Skin epidermis (tissue), 12 donors: ENCODE measurements around the gene SMPDL3B.

ENCODE experiments used
- H3K27ac ChIP-seq, 21 experiments: fragments of 200-600 bp; sonication (generic) in 11 of 21; one replicate each; pipeline ENCODE4 v1.5.0; 2020; ENCODE audit warnings: mild to moderate bottlenecking in 3 of 21, inconsistent platforms in 2 of 21, moderate library complexity in 2 of 21
- H3K4me3 ChIP-seq, 7 experiments: fragments of 200-600 bp; sonication (generic) in 2 of 7; one replicate each; pipeline ENCODE4 v1.5.0; 2020; ENCODE audit warnings: inconsistent platforms in 2 of 7, mild to moderate bottlenecking in 2 of 7, moderate library complexity in 1 of 7

The SMPDL3B gene

DNA sequence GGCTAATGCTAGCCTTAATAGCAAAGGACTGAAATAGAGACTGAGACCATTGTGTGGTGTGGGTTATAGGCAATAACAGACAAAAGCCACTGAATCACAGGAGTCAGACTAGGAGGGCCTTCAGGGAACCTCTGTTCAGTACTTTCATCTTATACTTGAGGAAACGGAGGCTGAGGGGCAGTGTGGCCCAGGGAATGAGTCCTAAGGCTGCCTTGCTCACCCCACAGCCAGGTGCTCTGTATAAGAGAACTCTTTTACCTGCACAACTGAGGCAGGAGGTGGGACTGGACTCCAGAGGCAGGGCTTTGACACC, 2.7 kb downstream of the SMPDL3B start:
- no peak overlapping the region for H3K4me3 ChIP-seq
- no peak overlapping the region for H3K27ac ChIP-seq

DNA sequence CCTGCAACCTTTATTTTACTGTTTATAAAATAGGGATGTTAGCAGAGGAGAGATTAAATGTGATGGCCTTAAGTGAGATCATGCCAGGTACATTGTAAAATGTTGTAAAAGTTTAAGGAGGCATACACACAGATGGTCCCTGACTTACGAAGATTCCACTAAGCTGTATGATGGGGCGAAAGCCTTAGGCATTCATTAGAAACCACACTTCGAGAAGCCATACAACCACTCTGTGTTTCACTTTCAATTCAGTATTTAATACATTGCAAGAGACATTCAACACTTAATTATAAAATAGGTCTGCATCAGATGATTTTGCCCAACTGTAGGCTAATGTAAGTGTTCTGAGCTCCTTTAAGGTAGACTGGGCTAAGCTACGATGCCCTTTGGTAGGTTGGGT, 3.7 kb downstream of the SMPDL3B start:
- Histone ChIP-seq H3K4me3 (no peak overlapping the region), H3K27ac (no peak overlapping the region)

DNA sequence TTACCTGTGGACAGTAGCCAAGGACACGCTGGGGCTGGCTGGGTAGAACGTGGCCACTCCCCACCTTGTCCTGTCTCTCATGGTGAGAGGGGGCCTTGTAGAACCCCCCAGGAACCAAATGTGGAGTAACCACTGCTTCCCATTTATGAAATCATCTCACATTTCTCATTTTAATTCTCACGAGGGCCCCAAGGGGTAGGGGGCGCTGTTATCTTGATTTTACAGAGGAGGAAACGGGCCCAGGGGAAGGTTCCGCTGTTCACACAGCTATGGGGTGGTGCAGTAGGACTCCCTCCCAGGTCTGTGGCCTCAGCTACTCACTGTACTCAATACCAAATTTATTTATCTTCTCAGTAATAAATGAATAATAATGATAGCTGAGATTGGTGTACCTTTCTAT, 5.5 kb downstream of the SMPDL3B start:
- no peak overlapping the region for H3K4me3 ChIP-seq
- peak overlapping the region in 1 of 21 experiments; percentile 21 for H3K27ac ChIP-seq

DNA sequence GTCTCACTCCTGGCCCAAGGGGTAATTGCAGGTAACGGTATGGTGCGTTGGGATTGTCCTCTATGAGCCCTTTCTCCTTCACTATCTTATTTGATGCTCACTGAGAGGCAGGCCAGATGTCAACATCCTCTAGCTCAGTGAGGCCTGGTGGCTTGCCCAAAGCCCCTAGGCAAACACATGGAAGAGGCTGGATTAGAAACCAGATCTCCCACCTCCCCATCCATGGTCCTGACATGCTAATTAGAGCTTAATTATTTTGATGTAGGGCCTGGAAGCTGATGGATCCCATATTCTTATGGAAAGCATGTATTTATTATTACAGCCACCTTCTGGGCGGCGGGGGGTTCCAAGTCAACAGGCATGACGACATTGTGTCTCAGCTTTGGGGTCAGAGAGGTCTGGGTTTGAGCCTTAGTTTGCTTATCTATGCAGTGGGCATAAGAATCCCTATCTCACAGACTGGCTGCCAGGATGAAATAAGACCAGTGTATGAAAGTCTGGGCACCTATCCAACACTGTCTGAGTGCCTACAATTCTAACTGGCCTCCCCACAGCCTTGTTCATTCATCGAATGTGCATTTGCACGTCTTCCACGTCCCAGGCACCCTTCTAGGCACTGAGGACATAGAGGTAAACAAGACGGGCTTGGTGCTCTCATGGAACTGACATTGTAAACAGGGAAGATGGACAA, 6.2 kb downstream of the SMPDL3B start:
- H3K27ac ChIP-seq: peak overlapping the region in 1 of 21 experiments; percentile 21
- no peak overlapping the region for H3K4me3 ChIP-seq

DNA sequence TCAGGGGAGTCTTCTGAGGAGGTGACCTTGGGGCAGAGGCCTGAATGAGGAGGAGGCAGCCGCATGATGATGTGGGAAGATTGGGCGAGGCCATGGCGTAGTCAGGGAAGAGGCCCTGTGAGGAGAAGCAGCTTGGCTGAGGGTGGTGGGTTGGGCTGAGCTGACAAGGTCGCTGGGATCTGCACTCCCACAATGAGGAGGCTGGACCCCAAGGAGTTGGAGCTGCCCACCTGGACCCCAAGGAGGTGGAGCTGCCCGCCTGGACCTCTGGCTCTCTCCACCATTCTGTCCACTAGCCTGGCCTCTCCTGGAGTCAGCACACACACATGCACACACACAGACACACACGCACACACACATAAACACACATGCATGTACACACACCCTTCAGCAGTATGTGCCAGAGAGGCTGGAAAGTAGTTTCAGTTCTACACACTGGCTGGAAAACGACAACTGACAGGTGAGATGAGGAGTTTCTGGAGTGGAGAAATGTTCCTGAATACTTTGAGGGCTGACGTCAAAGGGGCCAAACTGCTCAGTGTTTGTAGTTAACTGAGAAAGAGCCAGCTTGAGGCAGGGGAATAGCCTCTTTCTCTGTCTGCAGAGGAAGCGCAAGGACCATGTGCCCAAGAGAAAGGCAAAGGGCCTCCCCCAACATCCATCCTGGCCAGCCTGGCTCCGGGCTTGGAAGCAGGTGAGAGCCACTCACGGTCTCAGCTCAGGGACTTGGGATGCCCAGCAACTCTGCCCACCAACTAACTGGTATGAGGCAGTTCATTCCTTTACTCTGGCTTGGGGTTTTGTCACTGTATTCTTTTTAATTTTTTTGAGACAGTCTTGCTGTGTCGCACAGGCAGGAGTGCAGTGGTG, 7.1 kb downstream of the SMPDL3B start:
- no peak overlapping the region for H3K4me3 ChIP-seq
- peak overlapping the region in 1 of 21 experiments; percentile 81 for H3K27ac ChIP-seq

DNA sequence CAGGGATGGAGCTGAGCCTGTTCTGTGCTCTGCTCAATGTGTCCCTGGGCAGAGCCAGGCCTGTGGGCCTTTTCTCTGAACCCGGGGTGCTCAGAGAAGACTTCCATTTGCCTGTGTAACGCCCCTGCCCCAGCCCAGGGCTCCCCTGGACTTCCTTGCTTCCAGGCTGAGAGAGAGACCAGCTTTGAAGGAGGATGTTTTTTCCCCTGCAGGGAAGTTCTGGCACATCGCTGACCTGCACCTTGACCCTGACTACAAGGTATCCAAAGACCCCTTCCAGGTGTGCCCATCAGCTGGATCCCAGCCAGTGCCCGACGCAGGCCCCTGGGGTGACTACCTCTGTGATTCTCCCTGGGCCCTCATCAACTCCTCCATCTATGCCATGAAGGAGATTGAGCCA, 10.2 kb downstream of the SMPDL3B start:
- Histone ChIP-seq H3K27ac (no peak overlapping the region), H3K4me3 (no peak overlapping the region)

DNA sequence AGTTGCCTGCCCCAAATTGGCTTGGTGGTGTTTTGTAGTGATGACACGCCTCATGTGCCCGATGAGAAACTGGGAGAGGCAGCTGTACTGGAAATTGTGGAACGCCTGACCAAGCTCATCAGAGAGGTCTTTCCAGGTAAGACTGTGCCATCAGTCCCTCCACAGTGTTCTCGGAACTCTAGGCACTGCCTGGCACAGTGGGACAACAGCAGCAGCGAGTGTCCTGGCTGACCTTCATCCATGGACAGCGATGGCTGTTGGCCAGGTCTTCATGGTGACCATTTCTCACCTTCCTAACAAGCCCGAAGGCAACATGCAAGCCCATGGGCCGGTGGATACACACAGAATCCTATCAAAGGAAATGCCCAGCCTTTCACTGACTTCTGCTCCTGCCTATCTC, 14.2 kb downstream of the SMPDL3B start:
- H3K27ac ChIP-seq: no peak overlapping the region
- H3K4me3 ChIP-seq: no peak overlapping the region

DNA sequence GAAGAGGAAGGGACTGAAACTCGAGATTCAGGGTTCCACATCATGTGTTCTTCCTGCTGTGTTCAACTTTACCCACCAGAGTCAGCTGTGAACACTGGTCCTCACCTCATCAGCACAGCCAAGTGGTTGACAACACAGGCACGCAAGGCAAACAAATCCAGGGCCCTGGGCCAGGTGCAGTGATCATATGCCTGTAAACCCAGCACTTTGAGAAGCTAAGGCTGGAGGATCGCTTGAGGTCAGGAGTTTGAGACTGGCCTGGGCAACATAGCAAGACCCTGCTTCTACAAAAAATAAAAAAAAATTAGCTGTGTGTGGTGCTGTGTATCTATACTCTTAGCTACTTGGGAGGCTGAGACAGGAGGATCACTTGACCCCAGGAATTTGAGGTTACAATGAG, 16.6 kb downstream of the SMPDL3B start:
- H3K4me3 ChIP-seq: no peak overlapping the region
- H3K27ac ChIP-seq: no peak overlapping the region

DNA sequence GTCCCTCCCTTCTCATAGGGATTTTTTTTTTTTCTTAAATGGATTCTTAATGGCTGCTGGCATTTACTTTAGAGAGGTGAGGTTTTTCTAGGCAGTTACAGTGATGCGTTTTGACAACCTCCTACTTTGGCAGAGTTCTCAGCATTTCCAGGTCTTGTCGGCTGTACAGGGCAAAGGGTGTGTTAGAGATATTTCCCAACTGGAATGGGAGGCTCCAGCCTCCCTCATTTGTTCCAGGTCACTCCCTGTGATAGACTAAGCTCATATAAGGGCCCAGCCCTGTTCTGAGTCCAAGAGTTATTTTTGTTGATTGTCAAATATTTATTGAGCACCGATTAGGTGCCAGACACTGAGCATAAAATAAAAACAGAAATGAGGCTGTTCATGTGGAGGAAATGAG, 17.3 kb downstream of the SMPDL3B start:
- Histone ChIP-seq H3K27ac (no peak overlapping the region), H3K4me3 (no peak overlapping the region)

DNA sequence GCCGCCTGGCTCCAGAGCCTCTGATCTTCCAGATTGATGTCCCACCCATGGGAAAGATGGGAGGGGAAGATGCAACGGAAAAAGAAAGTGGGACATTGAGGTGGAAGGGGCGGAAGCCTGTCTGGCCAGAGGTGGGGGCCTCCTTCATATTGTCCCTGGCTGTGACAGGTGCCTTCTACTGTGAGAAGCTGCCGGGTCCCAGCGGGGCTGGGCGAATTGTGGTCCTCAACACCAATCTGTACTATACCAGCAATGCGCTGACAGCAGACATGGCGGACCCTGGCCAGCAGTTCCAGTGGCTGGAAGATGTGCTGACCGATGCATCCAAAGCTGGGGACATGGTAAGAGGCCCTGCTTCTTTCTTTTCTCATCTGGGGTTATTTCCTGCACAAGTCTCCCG, 19.4 kb downstream of the SMPDL3B start:
- Histone ChIP-seq H3K27ac (no peak overlapping the region), H3K4me3 (no peak overlapping the region)

DNA sequence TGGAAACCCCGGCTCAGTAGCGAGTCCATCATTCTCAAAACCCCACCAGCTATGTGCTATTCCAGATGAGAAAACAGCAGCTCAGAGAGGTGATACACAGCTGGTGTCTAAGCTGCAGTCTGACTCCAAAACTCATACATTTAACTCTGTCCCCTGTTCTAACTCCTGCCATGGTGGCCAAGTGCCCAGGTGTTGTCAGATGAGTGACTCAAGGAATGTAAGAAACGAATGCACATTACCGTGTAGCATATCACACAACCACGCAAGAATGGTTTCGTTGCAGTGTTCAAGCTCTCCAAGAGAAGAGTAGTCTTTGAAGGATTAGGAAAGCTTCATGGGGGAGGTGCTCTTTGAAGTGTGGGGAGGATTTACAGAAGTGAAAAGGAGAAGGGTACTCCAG, 20.3 kb downstream of the SMPDL3B start:
- Histone ChIP-seq H3K4me3 (no peak overlapping the region), H3K27ac (no peak overlapping the region)

DNA sequence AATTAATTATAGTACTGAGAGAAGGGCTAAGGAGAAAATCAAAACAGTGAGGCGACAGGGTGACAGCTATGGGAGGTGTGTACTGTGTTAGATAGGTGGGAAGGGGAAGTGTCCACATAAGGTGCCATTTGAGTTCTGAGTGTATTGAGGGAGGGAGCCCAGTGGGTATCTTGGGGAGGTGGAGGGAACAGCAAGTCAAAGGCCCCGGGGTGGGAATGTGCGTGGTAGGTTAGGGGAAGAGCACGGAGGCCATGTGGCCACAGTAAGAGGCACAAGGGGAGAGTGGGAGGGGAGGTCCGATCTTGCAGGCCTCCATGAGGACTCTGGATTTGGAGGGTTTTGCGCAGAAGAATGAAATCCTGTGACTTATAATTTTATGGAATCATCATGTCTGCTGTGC, 22.0 kb downstream of the SMPDL3B start:
- H3K4me3 ChIP-seq: no peak overlapping the region
- H3K27ac ChIP-seq: no peak overlapping the region

DNA sequence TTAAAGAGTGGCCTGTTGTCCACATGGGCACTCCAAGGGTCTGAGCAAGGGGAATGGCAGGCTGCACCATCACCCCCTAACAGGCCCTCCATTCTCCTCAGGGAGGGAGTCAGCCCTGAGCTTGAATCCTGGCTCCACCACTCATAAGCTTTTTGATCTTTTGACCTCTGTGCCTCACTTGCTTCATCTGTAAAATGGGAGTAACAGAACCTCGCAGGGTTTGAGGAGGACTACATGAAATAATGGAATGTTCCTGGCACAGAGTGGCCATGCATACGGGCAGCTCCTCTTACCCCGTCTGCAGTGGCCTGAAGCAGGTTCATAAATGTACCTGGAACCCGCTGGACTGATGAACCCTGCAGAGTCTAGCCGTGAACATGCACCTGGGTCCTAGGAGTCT, 22.9 kb downstream of the SMPDL3B start:
- H3K4me3 ChIP-seq: no peak overlapping the region

DNA sequence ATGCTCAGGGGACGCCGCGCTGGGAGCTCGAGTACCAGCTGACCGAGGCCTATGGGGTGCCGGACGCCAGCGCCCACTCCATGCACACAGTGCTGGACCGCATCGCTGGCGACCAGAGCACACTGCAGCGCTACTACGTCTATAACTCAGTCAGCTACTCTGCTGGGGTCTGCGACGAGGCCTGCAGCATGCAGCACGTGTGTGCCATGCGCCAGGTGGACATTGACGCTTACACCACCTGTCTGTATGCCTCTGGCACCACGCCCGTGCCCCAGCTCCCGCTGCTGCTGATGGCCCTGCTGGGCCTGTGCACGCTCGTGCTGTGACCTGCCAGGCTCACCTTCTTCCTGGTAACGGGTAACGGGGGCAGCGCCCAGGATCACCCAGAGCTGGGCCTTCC, 23.7 kb downstream of the SMPDL3B start:
- Histone ChIP-seq H3K4me3 (no peak overlapping the region), H3K27ac (peak overlapping the region in 3 of 21 experiments; percentile 84 to 93 (median 86))

More for the DNA sequence above, 22.9 kb downstream of the SMPDL3B start:
- no peak overlapping the region for H3K27ac ChIP-seq

DNA sequence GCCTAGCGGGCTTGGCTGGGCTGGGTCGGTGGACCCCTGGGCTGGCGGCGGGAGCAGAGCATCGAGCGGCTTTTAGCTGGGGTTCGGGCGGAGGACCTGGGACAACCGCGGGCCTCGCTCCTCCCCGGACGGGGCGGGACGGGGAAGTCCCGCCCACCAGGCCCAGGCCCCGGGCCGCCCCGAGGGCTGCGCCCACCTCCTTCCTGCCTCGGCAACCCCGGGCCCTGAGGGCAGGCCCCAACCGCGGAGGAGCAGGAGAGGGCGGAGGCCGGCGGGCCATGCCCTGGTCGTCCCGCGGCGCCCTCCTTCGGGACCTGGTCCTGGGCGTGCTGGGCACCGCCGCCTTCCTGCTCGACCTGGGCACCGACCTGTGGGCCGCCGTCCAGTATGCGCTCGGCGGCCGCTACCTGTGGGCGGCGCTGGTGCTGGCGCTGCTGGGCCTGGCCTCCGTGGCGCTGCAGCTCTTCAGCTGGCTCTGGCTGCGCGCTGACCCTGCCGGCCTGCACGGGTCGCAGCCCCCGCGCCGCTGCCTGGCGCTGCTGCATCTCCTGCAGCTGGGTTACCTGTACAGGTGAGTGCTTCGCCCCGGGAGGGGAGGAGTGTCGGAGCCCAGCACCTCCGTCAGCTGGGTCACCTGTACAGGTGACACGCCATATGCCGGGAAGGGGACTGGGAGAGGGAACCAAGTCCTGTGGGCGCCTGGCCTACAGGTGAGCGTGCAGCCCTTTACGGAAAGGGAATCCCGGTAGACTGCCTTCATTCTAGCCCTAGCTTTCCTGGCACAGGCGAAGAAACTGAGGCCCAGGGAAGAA, 25.2 kb downstream of the SMPDL3B start, which contains the start of gene XKR8:
TSS of gene XKR8 (plus strand) at position 182 of the 812 bp plus-strand sequence. CDS start at position 279, 97 bp downstream.
- peak within 1 kb of the TSS; percentile 67 to 96 (median 86) for H3K27ac ChIP-seq

DNA sequence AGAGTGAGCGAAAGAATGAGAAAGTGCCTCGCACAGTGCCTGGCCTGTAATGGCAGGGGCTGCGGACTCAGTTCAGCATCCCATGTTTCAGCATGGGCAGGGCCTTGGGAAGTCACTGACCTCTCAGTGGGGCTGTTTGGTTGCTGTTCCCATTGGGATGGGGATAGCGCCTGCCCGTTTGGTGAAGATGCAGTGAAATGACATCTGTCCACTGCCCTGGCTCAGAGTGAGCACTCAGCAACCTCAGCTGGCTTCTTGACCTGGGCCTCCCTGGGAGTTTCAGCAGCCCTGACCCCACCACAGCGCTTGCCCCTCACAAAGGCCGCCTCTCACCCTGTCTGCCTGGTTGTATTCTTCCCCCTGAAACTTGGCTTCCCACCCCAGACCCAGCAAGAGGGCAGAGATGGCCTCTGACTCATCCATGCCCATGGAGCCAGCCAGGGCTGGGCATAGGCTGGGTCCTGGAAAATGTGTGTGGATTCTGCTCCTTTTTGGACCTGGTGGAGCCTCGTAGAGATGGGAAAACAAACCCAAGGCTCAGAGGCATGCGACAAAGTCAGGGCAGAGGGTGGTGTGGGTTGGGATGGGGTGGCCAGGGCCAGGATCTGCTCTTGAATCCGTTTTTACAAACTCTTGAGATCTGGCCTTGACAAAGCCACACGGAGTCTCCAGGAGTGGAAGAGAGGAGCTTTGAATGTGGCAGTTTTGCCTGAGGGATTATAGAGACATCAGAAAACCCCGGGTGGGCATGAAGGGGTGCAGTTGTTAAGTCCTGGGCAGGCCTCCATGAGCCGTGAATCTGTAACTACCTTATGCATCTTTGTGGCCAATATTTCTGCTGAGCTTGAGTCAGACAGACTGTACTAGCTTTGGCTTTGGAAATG, 26.2 kb downstream of the SMPDL3B start:
- Histone ChIP-seq H3K27ac (peak overlapping the region in 16 of 21 experiments; percentile 44 to 96 (median 84)), H3K4me3 (peak overlapping the region; percentile 41 to 81 (median 64))

More for the DNA sequence above, 25.2 kb downstream of the SMPDL3B start, which contains the start of gene XKR8:
- peak within 1 kb of the TSS; percentile 41 to 81 (median 64) for H3K4me3 ChIP-seq

DNA sequence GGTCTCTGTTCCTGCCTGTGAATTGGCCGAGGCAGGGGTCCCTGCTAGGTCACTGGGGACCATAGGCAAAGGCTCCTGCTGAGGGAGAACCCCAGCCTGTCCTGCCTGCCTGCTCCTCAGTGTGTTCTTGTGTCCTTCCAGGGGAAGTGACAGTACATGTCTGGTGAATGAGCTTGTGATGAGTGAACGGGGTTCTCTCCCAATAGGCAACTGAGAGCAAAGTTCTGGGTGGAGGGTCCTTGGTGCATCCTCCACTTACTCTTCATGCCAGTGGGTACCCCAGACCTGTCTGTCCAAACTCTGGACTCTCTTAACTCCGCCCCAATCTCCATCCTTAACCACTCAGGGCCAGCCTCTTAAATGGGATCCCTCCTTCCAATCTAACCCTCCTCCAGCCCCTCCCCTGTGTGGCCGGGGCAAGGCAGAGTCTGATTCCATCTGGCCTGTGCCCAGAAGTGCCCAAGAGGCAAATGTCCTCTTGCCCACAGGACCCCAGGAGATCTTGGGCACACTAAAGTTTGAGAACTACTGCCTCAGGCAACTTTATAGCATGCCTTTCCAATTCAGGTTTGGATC, 26.9 kb downstream of the SMPDL3B start:
- Histone ChIP-seq H3K4me3 (no peak overlapping the region), H3K27ac (peak overlapping the region in 13 of 21 experiments; percentile 4 to 96 (median 87))

DNA sequence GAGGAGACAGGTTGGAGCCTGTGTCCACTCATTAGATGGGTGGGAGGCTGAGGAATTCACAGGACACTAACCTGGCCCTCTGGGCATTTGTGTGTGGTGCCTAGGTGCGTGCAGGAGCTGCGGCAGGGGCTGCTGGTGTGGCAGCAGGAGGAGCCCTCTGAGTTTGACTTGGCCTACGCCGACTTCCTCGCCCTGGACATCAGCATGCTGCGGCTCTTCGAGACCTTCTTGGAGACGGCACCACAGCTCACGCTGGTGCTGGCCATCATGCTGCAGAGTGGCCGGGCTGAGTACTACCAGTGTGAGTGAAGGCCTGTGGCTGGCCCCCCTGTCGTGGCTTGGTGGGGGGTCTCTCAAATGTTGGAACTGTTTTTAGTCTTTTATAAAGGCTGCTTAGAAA, 28.6 kb downstream of the SMPDL3B start:
- H3K4me3 ChIP-seq: no peak overlapping the region
- no peak overlapping the region for H3K27ac ChIP-seq
